BJ (cell line): Measurements from ENCODE around the gene COL18A1. TPM values are rescaled to one million over a fixed set of nuclear protein-coding genes. Genes with fewer than 3 reads are reported as not detected.
"Not testable (repeated sequence)": the region's sequence is repeated elsewhere in the genome, so short reads cannot be mapped to it uniquely, and the experiment has no call there.

Source experiments
- CTCF ChIA-PET: fragments of 350-600 bp; formaldehyde crosslinking; extraction: SDS; loops from one replicate; lab custom pipeline; 2021; ENCODE audit warnings: antibody characterized with exemption, inconsistent platforms; lab: Yijun Ruan, JAX
- POLR2A ChIA-PET: fragments of 300-600 bp; sonication (Branson Sonifier 250); formaldehyde crosslinking; extraction: SDS; loops from one replicate; lab custom pipeline; 2021; ENCODE audit warnings: antibody characterized with exemption; lab: Charles Lee
- DNase-seq: peaks from one replicate; pipeline ENCODE4 v3.0.0-alpha.2; 2011; ENCODE audit warnings: low read depth
- H3K27me3 ChIP-seq: 2 replicates; pipeline ENCODE4 v1.6.0; 2011; ENCODE audit warnings: low read length; ENCODE audit not compliant: control insufficient read depth, insufficient read depth
- H3K36me3 ChIP-seq: 2 replicates; pipeline ENCODE4 v1.5.1; 2011; ENCODE audit warnings: low read length; ENCODE audit not compliant: control insufficient read depth, insufficient read depth
- H3K4me3 ChIP-seq: 2 replicates; pipeline ENCODE4 v1.5.1; 2011; ENCODE audit warnings: low read depth, mild to moderate bottlenecking, control low read depth, low read length
- CTCF ChIP-seq: IDR thresholded peaks from 2 replicates; pipeline ENCODE4 v1.5.1; 2011; ENCODE audit warnings: low read depth, mild to moderate bottlenecking, control low read depth, inconsistent platforms, low read length, moderate library complexity; ENCODE audit not compliant: insufficient read depth
- polyA plus RNA-seq: library from polyadenylated mRNA; depleted of rRNA; stranded (reverse); fragments of >200 nt; gene quantifications from 2 replicates; pipeline ENCODE4 v1.2.3, GENCODE V29; 2011

Gene COL18A1
- polyA plus RNA-seq, 1 experiment = 99.7 TPM

DNA sequence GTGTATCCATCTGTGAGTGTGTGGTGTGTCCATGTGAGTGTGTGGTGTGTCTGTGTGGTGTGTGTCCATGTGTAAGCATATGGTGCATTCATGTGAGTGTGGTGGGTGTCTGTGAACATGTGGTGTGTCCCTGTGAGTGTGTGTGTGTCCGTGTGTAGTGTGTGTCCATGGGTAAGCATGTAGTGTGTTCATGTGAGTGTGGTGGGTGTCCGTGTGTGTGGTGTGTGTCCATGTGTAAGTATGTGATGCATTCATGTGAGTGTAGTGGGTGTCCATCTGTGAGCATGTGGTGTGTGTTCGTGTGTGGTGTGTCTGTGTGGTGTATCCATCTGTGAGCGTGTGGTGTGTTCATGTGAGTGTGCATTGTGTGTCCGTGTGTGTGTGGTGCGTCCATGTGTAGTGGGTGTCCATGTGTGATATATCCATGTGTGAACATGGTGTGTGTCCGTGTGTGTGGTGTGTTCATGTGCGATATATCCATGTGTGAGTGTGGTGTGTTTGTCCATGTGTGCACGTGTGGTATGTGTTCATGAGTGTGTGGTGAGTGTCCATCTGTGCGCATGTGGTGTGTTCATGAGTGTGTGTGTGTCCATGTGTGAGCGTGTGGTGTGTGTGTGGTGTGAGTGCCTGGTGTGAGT is 124.9 kb downstream of the COL18A1 start:
- Histone ChIP-seq H3K4me3 (no peak overlapping the region), H3K27me3 (no peaks in the 10 kb centered on the region), H3K36me3 (peaks cover 6% of the 10 kb centered on the region)
- POLR2A ChIA-PET = no interaction called here
- CTCF ChIA-PET = no interaction called here
- no peak for TF ChIP-seq CTCF
- DNase-seq = no peak

GRCh38 chr21:45530423-45531113 is 125.6 kb downstream of the COL18A1 start:
- POLR2A ChIA-PET = no interaction called here
- DNase-seq = no peak
- H3K36me3 ChIP-seq = peaks cover 3% of the 10 kb centered on the region
- TF ChIP-seq CTCF = no peak
- H3K4me3 ChIP-seq = no peak overlapping the region
- CTCF ChIA-PET = interaction anchor here (0.9 kb wide), 1 partner anchor 11 kb away, joined by 3 read pairs; no protein-coding TSS in a partner anchor
- no peaks in the 10 kb centered on the region for H3K27me3 ChIP-seq

GRCh38 chr21:45531114-45531392 is 126.1 kb downstream of the COL18A1 start:
- POLR2A ChIA-PET, H3K36me3 ChIP-seq, DNase-seq, H3K27me3 ChIP-seq, H3K4me3 ChIP-seq: not testable (repeated sequence)
- CTCF ChIA-PET = interaction anchor here (0.9 kb wide), 1 partner anchor 10 kb away, joined by 3 read pairs; no protein-coding TSS in a partner anchor

GRCh38 chr21:45531393-45532215 is 126.6 kb downstream of the COL18A1 start:
- CTCF ChIA-PET = interaction anchor here (0.9 kb wide), 1 partner anchor 10 kb away, joined by 3 read pairs; no protein-coding TSS in a partner anchor
- Histone ChIP-seq H3K36me3 (peaks cover 3% of the 10 kb centered on the region), H3K27me3 (no peaks in the 10 kb centered on the region), H3K4me3 (no peak overlapping the region)
- TF ChIP-seq CTCF = no peak
- POLR2A ChIA-PET = no interaction called here
- DNase-seq = no peak

DNA sequence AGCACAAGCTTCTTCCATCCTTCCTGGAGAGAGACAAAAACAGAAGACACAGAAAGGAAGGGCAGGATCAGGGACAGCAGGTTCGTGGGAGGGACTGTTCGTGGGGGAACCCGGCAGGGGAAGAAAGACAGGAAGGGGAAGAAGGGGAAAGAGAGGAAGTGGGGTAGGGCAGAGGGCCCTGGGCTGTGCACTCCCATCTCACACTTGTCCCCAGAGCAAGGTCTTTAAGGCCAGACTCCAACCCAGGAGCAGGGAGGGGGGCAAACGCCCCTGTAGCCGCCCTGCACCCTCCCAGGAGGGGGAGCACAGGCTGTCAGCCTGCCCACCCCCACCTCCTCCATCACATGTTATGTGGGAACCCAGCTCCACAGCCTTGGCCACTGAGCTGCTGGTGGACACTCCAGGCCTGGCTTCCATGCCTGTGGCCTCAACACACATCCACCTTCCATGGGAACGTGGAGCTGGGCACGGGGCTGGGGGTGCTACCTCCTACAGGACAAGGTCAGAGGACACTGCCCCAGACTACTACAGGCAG is 127.9 kb downstream of the COL18A1 start:
- CTCF ChIA-PET = interaction anchor here (1.0 kb wide), 1 partner anchor 64 kb away, joined by 3 read pairs; no protein-coding TSS in a partner anchor
- no peak for TF ChIP-seq CTCF
- peaks cover 3% of the 10 kb centered on the region for H3K36me3 ChIP-seq
- no peak overlapping the region for H3K4me3 ChIP-seq
- no peaks in the 10 kb centered on the region for H3K27me3 ChIP-seq
- POLR2A ChIA-PET = no interaction called here
- DNase-seq = no peak
